GM23338 (cell line): Measurements from ENCODE around the gene SCLT1. TPM values are rescaled to one million over a fixed set of nuclear protein-coding genes. Genes with fewer than 3 reads are reported as not detected.

Experiments
- CREB1 ChIP-seq: fragments of 250-450 bp; sonication (Bioruptor Pico); IDR thresholded peaks from 2 replicates; pipeline ENCODE4 v1.5.0; 2020; ENCODE audit warnings: low read depth, mild to moderate bottlenecking, moderate library complexity
- EZH2 ChIP-seq: fragments of 200-600 bp; sonication (generic); IDR thresholded peaks from one replicate; pipeline ENCODE4 v1.8.0; 2017; ENCODE audit warnings: antibody characterized with exemption, mild to moderate bottlenecking, low read depth; ENCODE audit not compliant: unreplicated experiment
- EZH2phosphoT487 ChIP-seq: fragments of 200-600 bp; sonication (generic); IDR thresholded peaks from one replicate; pipeline ENCODE4 v1.8.1; 2018; ENCODE audit warnings: antibody characterized with exemption; ENCODE audit not compliant: unreplicated experiment
- NANOG ChIP-seq: IDR thresholded peaks from 2 replicates; pipeline ENCODE4 v1.6.1; 2016; ENCODE audit warnings: antibody characterized with exemption, borderline replicate concordance
- STAT1 ChIP-seq: IDR thresholded peaks from one replicate; pipeline ENCODE4 v1.6.1; 2016; ENCODE audit warnings: antibody characterized with exemption; ENCODE audit not compliant: unreplicated experiment
- ZNF114 ChIP-seq: fragments of 250-450 bp; sonication (Bioruptor Pico); IDR thresholded peaks from 2 replicates; pipeline ENCODE4 v1.5.0; 2020; ENCODE audit warnings: mild to moderate bottlenecking, moderate library complexity
- polyA plus RNA-seq: library from polyadenylated mRNA; unstranded; fragments of >200 nt; fragmentation: Nextera tagmentation; extraction: Ambion mirVana; gene quantifications from 2 replicates; pipeline ENCODE4 v1.2.1, GENCODE V29; 2016
- total RNA-seq: library from RNA; depleted of rRNA; stranded (reverse); fragments of >200 nt; shearing (Covaris generic); gene quantifications from 2 replicates; pipeline ENCODE4 v1.2.3, GENCODE V29; 2014
- TF ChIP-seq, protein P1 (sequence below): fragments of 250-450 bp; sonication (Bioruptor Pico); IDR thresholded peaks from 2 replicates; pipeline ENCODE4 v1.5.0; 2020; ENCODE audit warnings: mild to moderate bottlenecking, moderate library complexity
- TF ChIP-seq, protein P2 (sequence below), 2 experiments: fragments of 200-600 bp in 1 of 2; sonication (generic) in 1 of 2; conservative IDR thresholded peaks; 2 replicates each; pipeline versions ENCODE4 v1.5.1 to v1.6.1; 2016 to 2017; ENCODE audit warnings: antibody characterized with exemption in 2 of 2, low read depth in 2 of 2, mild to moderate bottlenecking in 2 of 2, moderate library complexity in 1 of 2
- TF ChIP-seq, protein P3 (sequence below): IDR thresholded peaks from 2 replicates; pipeline ENCODE4 v1.6.1; 2016; ENCODE audit warnings: antibody characterized with exemption

The SCLT1 gene
- total and polyA plus RNA-seq, 2 experiments from 2014 or later: 18.5 to 18.9 TPM

DNA sequence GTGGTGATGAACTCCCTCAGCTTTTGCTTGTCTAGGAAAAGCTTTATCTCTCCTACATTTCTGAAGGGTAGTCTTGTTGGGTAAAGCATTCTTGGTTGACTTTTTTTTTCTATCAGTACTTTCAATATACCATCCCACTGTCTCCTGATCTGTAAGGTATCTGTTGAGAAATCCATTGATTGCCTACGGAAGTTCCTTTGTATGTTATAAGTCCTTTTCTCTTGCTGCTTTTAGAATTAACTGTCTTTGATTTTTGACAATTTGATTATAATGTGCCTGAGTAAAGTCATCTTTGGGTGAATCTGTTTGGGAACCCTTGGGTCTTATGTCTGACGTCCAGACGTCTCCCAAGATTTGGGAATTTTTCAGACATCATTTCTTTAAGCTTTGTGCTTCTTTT lies 30.8 kb downstream of the SCLT1 start (continued):
- TF ChIP-seq, protein P1, sequence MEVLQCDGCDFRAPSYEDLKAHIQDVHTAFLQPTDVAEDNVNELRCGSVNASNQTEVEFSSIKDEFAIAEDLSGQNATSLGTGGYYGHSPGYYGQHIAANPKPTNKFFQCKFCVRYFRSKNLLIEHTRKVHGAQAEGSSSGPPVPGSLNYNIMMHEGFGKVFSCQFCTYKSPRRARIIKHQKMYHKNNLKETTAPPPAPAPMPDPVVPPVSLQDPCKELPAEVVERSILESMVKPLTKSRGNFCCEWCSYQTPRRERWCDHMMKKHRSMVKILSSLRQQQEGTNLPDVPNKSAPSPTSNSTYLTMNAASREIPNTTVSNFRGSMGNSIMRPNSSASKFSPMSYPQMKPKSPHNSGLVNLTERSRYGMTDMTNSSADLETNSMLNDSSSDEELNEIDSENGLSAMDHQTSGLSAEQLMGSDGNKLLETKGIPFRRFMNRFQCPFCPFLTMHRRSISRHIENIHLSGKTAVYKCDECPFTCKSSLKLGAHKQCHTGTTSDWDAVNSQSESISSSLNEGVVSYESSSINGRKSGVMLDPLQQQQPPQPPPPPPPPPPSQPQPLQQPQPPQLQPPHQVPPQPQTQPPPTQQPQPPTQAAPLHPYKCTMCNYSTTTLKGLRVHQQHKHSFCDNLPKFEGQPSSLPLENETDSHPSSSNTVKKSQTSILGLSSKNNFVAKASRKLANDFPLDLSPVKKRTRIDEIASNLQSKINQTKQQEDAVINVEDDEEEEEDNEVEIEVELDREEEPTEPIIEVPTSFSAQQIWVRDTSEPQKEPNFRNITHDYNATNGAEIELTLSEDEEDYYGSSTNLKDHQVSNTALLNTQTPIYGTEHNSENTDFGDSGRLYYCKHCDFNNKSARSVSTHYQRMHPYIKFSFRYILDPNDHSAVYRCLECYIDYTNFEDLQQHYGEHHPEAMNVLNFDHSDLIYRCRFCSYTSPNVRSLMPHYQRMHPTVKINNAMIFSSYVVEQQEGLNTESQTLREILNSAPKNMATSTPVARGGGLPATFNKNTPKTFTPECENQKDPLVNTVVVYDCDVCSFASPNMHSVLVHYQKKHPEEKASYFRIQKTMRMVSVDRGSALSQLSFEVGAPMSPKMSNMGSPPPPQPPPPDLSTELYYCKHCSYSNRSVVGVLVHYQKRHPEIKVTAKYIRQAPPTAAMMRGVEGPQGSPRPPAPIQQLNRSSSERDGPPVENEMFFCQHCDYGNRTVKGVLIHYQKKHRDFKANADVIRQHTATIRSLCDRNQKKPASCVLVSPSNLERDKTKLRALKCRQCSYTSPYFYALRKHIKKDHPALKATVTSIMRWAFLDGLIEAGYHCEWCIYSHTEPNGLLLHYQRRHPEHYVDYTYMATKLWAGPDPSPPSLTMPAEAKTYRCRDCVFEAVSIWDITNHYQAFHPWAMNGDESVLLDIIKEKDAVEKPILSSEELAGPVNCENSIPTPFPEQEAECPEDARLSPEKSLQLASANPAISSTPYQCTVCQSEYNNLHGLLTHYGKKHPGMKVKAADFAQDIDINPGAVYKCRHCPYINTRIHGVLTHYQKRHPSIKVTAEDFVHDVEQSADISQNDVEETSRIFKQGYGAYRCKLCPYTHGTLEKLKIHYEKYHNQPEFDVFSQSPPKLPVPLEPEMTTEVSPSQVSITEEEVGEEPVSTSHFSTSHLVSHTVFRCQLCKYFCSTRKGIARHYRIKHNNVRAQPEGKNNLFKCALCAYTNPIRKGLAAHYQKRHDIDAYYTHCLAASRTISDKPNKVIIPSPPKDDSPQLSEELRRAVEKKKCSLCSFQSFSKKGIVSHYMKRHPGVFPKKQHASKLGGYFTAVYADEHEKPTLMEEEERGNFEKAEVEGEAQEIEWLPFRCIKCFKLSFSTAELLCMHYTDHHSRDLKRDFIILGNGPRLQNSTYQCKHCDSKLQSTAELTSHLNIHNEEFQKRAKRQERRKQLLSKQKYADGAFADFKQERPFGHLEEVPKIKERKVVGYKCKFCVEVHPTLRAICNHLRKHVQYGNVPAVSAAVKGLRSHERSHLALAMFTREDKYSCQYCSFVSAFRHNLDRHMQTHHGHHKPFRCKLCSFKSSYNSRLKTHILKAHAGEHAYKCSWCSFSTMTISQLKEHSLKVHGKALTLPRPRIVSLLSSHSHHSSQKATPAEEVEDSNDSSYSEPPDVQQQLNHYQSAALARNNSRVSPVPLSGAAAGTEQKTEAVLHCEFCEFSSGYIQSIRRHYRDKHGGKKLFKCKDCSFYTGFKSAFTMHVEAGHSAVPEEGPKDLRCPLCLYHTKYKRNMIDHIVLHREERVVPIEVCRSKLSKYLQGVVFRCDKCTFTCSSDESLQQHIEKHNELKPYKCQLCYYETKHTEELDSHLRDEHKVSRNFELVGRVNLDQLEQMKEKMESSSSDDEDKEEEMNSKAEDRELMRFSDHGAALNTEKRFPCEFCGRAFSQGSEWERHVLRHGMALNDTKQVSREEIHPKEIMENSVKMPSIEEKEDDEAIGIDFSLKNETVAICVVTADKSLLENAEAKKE: no peak
- no peak for TF ChIP-seq NANOG
- no peak for TF ChIP-seq CREB1
- no peak for TF ChIP-seq EZH2phosphoT487
- TF ChIP-seq STAT1: no peak
- TF ChIP-seq, protein P2, sequence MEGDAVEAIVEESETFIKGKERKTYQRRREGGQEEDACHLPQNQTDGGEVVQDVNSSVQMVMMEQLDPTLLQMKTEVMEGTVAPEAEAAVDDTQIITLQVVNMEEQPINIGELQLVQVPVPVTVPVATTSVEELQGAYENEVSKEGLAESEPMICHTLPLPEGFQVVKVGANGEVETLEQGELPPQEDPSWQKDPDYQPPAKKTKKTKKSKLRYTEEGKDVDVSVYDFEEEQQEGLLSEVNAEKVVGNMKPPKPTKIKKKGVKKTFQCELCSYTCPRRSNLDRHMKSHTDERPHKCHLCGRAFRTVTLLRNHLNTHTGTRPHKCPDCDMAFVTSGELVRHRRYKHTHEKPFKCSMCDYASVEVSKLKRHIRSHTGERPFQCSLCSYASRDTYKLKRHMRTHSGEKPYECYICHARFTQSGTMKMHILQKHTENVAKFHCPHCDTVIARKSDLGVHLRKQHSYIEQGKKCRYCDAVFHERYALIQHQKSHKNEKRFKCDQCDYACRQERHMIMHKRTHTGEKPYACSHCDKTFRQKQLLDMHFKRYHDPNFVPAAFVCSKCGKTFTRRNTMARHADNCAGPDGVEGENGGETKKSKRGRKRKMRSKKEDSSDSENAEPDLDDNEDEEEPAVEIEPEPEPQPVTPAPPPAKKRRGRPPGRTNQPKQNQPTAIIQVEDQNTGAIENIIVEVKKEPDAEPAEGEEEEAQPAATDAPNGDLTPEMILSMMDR (conservative IDR thresholded peaks at IDR 0.05; ENCODE audit: low read depth in 2 of 2): no peak
- TF ChIP-seq EZH2: no peak
- TF ChIP-seq ZNF114 (CRISPR knock-in tag): no peak
- TF ChIP-seq, protein P3, sequence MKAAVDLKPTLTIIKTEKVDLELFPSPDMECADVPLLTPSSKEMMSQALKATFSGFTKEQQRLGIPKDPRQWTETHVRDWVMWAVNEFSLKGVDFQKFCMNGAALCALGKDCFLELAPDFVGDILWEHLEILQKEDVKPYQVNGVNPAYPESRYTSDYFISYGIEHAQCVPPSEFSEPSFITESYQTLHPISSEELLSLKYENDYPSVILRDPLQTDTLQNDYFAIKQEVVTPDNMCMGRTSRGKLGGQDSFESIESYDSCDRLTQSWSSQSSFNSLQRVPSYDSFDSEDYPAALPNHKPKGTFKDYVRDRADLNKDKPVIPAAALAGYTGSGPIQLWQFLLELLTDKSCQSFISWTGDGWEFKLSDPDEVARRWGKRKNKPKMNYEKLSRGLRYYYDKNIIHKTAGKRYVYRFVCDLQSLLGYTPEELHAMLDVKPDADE: no peak
